NCI-H748 (cell line): Measurements from ENCODE around the gene HSFX1.

ENCODE experiments used
- DNase-seq: peaks from one replicate; lab custom pipeline; 2025; ENCODE audit not compliant: unreplicated experiment; lab: John Stamatoyannopoulos, UW

The HSFX1 gene

GRCh38 chrX:149804102-149804501 is 30.2 kb downstream of the HSFX1 start:
- no peak for DNase-seq

GRCh38 chrX:149807747-149808458 is 34.0 kb downstream of the HSFX1 start:
- DNase-seq: no peak

GRCh38 chrX:149818652-149819051 is 44.8 kb downstream of the HSFX1 start:
- no peak for DNase-seq

- DNase-seq: no peak
Observed at GRCh38 chrX:149819371-149819770, 45.5 kb downstream of the HSFX1 start.

GRCh38 chrX:149825424-149825823 is 51.6 kb downstream of the HSFX1 start:
- DNase-seq: peak; percentile 14
